SKM-1 (cell line): Measurements from ENCODE around the gene MED27.
"Not testable (repeated sequence)": the region's sequence is repeated elsewhere in the genome, so short reads cannot be mapped to it uniquely, and the experiment has no call there.

Experiments
- DNase-seq: peaks from one replicate; lab custom pipeline; 2025; ENCODE audit not compliant: unreplicated experiment; lab: John Stamatoyannopoulos, UW

Gene MED27

GRCh38 chr9:132077881-132078698 is 1.6 kb downstream of the MED27 start:
- DNase-seq: no peak

- DNase-seq: no peak
Measured at GRCh38 chr9:132075853-132076252, 3.8 kb downstream of the MED27 start.

GRCh38 chr9:132074736-132075135 is 4.9 kb downstream of the MED27 start:
- no peak for DNase-seq

- no peak for DNase-seq
Measured at GRCh38 chr9:132071847-132072507, 7.7 kb downstream of the MED27 start.

- no peak for DNase-seq
Measured at GRCh38 chr9:132069046-132069898, 10.4 kb downstream of the MED27 start.

- DNase-seq: no peak
Measured at GRCh38 chr9:132068605-132069004, 11.1 kb downstream of the MED27 start.

- no peak for DNase-seq
Measured at GRCh38 chr9:132066511-132066910, 13.2 kb downstream of the MED27 start.

GRCh38 chr9:132066057-132066456 is 13.6 kb downstream of the MED27 start:
- no peak for DNase-seq

GRCh38 chr9:132063281-132063680 is 16.4 kb downstream of the MED27 start:
- no peak for DNase-seq

- no peak for DNase-seq
Measured at GRCh38 chr9:132062806-132063205, 16.9 kb downstream of the MED27 start.

GRCh38 chr9:132061526-132061925 is 18.1 kb downstream of the MED27 start:
- no peak for DNase-seq

GRCh38 chr9:132059361-132059760 is 20.3 kb downstream of the MED27 start:
- DNase-seq: no peak

- DNase-seq: not testable (repeated sequence)
Measured at GRCh38 chr9:132058226-132058625, 21.4 kb downstream of the MED27 start.

- no peak for DNase-seq
Measured at GRCh38 chr9:132056717-132057560, 22.7 kb downstream of the MED27 start.

- no peak for DNase-seq
Measured at GRCh38 chr9:132055756-132056155, 23.9 kb downstream of the MED27 start.

GRCh38 chr9:132054024-132054423 is 25.6 kb downstream of the MED27 start:
- DNase-seq: no peak

GRCh38 chr9:132049900-132050299 is 29.8 kb downstream of the MED27 start:
- DNase-seq: no peak

- no peak for DNase-seq
Measured at GRCh38 chr9:132049323-132049882, 30.3 kb downstream of the MED27 start.

- DNase-seq: no peak
Measured at GRCh38 chr9:132048201-132048600, 31.5 kb downstream of the MED27 start.

GRCh38 chr9:132046456-132046855 is 33.2 kb downstream of the MED27 start:
- no peak for DNase-seq
